IPS-15b (cell line): ENCODE data around the gene GMPR2.

Source experiments
- H3K27me3 ChIP-seq: one replicate; pipeline ENCODE4 v1.6.1; 2013; ENCODE audit warnings: low read length; ENCODE audit not compliant: control insufficient read depth, insufficient read depth
- H3K36me3 ChIP-seq: one replicate; pipeline ENCODE4 v1.6.1; 2013; ENCODE audit warnings: low read length; ENCODE audit not compliant: control insufficient read depth, insufficient read depth
- H3K4me1 ChIP-seq: one replicate; pipeline ENCODE4 v1.6.1; 2013; ENCODE audit warnings: mild to moderate bottlenecking, low read length; ENCODE audit not compliant: control insufficient read depth, insufficient read depth
- H3K4me3 ChIP-seq: one replicate; pipeline ENCODE4 v1.5.1; 2013; ENCODE audit warnings: low read depth, low read length
- H3K9ac ChIP-seq: one replicate; pipeline ENCODE4 v1.6.1; 2013; ENCODE audit warnings: low read depth, mild to moderate bottlenecking, low read length
- H3K9me3 ChIP-seq: one replicate; pipeline ENCODE4 v1.6.1; 2013; ENCODE audit warnings: mild to moderate bottlenecking, low read length; ENCODE audit not compliant: control insufficient read depth, insufficient read depth

Gene GMPR2

DNA sequence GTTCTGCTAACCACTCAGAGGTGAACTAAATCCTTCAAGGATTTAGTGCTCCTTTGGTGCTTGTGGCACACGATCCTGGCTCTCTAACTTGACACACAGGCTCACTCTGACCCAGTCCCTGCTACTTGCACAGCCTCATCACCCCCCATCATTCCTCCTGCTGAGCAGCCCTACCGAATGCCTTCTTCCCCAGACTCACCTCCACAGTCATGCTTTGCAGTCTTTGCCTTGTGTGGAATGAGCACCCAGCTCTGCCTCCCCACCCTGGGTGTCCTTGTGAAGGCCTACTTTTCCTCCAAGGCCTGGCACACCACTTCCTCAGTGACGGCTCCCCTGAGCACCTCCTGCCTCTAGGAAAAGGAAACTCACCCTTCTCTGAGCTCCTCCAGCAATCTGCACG lies 17.6 kb downstream of the GMPR2 start:
- Histone ChIP-seq H3K9me3 (no peaks in the 10 kb centered on the region), H3K27me3 (no peaks in the 10 kb centered on the region), H3K9ac (no peak overlapping the region), H3K4me3 (no peak overlapping the region), H3K36me3 (peaks cover 3% of the 10 kb centered on the region), H3K4me1 (no peaks in the 10 kb centered on the region)

DNA sequence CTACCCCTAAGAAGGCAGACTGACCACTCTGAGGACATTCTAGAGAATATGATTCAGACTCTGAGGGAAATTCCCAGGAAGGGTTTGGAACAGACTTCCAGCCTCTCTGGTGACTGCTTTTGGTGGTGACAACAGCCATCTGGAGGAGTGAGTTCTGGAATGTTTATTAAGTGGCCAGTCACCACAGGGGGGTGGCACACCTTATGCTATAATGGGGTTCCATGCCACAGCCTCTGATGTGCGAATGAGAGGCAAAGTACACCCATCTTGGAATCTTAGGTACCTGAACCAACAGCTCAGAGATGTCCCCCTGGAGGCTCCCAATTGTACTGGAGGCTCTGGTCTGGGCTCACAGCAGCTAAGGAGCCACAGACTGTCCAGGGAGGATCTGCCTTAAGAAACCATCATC lies 19.2 kb downstream of the GMPR2 start:
- no peak overlapping the region for H3K4me3 ChIP-seq
- no peak overlapping the region for H3K9ac ChIP-seq
- no peaks in the 10 kb centered on the region for H3K4me1 ChIP-seq
- H3K36me3 ChIP-seq: peaks cover 3% of the 10 kb centered on the region
- H3K27me3 ChIP-seq: no peaks in the 10 kb centered on the region
- no peaks in the 10 kb centered on the region for H3K9me3 ChIP-seq

DNA sequence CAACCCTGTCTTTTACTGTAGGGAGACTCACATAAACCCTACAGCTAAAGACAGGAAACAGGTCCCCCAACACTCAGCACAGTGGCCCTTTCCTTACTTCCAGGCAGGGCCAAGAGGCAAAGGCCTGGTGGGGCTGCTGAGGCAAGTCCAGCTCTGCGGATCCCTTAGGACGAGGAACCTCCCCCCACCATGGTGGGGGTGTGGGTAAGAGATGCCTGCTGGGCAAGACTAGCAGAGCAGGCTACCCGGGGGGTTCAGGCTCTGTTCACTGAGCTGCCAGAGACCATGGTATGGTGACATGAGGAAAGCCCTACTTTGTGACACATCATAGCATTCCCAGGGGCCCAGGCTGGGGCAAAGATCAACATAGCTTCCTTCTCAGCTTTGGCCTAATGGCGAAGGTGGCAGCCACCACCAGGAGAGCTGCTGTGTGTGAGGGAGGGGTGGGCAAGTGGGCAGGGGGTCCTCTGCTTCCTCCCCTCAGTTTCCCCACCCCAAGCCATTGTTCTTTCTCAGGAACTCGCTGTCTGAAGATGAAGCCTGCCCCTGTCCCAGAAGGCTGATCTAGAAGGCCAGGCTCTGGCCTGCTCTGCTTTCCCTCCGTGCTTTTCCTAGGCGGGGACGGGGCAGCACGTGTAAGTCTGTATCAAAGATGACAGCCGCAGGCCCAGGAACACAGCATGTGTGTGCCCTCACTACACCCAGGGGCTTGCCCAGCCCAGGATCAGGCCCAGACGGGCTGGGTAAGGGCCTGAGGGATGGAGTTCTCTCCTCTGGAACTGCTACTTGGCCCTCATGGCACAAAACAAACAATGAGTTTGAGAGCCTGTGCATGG lies 19.8 kb downstream of the GMPR2 start:
- Histone ChIP-seq H3K36me3 (peaks cover 3% of the 10 kb centered on the region), H3K4me3 (no peak overlapping the region)

DNA sequence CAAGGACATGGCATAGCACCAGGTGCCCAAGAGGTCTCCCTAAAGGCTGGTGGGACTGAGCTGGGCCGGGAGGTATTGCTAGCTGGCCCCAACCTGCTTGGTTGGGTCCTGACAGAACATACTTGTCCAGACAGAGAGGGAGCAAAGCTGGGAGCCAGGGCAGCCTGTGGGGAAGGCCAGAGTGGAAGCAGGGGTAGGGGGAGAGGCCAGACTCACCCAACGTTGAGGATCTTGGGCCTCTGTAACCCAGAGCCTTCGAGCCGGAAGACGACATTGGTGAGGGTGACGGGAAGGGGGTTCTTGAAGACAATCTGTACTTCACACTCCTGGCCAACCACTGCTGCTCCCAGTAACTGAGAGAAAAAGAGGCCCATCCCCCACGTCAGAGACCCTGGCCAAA lies 21.2 kb downstream of the GMPR2 start:
- no peak overlapping the region for H3K4me3 ChIP-seq
- H3K9me3 ChIP-seq: no peaks in the 10 kb centered on the region
- H3K9ac ChIP-seq: no peak overlapping the region
- no peaks in the 10 kb centered on the region for H3K27me3 ChIP-seq
- peaks cover 3% of the 10 kb centered on the region for H3K36me3 ChIP-seq
- H3K4me1 ChIP-seq: no peaks in the 10 kb centered on the region

More for the DNA sequence above, 19.8 kb downstream of the GMPR2 start:
- no peaks in the 10 kb centered on the region for H3K27me3 ChIP-seq
- H3K4me1 ChIP-seq: no peaks in the 10 kb centered on the region
- no peak overlapping the region for H3K9ac ChIP-seq
- H3K9me3 ChIP-seq: no peaks in the 10 kb centered on the region

DNA sequence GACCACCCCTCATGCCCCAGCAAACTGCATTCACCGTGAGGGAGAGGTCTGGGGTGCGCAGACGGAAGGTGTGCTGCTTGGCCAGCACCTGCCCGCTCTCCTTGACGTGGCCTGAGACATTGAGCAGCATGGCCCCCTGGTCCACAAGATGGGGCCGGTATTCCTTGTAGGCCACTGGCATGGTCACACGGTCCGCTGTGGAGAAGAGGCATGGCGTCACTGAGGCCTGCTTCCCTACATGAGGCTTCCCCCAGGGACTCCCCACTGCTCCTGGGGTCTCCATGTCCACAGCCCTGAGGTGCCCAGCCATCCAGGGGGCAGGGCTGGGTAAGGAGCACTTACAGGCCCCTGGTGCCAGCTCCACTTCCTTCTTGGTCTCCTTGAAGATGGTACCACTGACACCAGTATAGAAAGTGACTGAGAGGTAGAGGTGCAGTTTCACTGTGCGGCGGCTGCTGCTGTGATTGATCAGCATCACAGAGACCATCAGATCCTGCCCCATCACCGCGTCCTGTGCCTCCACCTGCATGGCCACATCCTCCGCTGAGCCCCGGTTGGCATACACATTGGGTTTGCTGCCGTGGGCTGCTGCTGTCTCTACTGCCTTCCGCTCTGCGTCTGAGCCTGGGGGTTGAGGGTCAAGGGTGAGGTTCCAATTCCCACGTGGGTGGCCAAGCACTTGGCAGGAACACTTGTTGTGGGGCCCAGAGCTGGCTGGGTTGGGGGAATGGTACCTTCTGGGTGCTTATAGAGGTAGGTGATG lies 22.1 kb downstream of the GMPR2 start:
- no peak overlapping the region for H3K4me3 ChIP-seq
- no peaks in the 10 kb centered on the region for H3K27me3 ChIP-seq
- no peak overlapping the region for H3K9ac ChIP-seq
- H3K4me1 ChIP-seq: no peaks in the 10 kb centered on the region
- no peaks in the 10 kb centered on the region for H3K9me3 ChIP-seq
- H3K36me3 ChIP-seq: peaks cover 3% of the 10 kb centered on the region

DNA sequence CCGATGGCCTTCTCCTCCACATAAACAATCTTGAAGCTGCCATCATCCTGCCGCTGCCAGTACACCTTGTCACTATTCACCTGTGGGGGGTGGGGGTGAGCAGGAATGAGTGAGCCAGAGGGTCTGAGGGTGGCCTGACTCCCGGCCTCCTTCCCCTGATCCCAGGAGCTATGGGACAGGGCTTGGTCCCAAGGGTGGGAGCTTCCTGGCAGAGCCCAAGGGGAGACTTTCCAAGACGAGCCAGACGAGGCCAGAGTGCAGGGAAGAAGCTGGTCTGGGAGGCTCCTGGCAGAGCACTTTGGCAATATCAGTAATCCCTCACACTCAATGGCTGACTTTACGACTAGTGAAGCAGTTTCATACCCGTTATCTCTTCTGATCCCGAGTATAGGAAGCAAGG lies 22.7 kb downstream of the GMPR2 start:
- no peaks in the 10 kb centered on the region for H3K27me3 ChIP-seq
- no peaks in the 10 kb centered on the region for H3K4me1 ChIP-seq
- no peak overlapping the region for H3K4me3 ChIP-seq
- H3K9me3 ChIP-seq: no peaks in the 10 kb centered on the region
- no peak overlapping the region for H3K9ac ChIP-seq
- H3K36me3 ChIP-seq: peaks cover 3% of the 10 kb centered on the region

DNA sequence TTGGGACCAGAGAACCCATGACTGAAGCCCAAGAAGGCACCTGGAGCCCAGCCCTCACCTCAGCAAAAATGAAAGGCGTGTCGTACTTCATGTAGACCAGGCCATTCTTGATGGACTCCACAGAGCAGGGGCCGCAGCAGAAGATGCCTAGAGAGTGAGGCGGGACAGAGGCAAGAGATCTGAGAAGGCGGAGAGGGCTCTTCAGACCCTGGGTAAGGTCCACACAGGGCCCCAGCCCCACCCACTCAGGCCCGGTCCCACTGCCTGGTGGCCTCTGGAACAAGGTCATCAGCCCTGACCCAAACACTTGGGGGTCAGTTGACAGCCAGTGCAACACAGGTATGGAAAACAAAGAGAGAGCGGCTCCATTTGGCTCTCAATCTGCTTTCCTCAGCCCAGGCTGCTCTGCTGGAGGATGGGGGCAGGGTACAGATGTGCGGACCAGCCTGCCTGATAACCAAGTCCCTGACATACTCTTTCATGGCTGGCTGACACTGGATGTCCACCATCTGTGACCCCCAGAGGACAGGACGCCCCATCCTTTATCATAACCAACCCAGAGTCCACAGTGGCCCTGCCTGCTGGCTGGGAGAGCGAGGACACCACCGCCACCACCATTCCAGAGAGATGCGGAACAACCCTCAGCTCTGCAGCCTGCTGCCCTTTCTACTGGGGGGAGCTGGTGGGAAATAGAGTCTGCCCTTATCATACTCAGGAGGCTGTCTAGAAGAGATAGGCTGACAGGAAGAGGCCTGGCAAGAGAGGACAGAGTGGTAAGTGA lies 23.4 kb downstream of the GMPR2 start:
- peaks cover 3% of the 10 kb centered on the region for H3K36me3 ChIP-seq
- H3K9me3 ChIP-seq: no peaks in the 10 kb centered on the region
- no peak overlapping the region for H3K9ac ChIP-seq
- H3K4me3 ChIP-seq: no peak overlapping the region
- no peaks in the 10 kb centered on the region for H3K4me1 ChIP-seq
- no peaks in the 10 kb centered on the region for H3K27me3 ChIP-seq

DNA sequence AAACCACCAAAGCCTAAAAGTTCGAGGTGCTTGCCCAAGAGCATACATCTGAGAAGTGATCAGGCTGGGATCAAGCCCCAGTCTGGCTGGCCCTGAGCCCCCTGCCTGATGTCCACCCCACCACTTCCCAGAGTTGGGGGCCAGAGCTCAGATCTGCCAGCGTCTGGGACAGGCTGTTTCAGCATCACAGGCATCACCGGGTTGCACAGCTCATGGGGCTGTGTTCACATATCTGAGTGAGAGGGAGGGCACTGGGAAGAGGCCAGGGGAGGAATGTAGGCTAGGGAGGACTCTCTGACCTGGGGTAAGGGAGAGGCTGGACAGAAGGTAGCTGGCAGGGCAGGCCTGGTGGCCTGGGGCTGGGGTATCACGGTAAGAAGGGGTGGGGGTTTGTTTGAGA lies 24.2 kb downstream of the GMPR2 start:
- Histone ChIP-seq H3K4me3 (no peak overlapping the region), H3K27me3 (no peaks in the 10 kb centered on the region), H3K9me3 (no peaks in the 10 kb centered on the region), H3K36me3 (peaks cover 3% of the 10 kb centered on the region), H3K9ac (no peak overlapping the region), H3K4me1 (no peaks in the 10 kb centered on the region)

DNA sequence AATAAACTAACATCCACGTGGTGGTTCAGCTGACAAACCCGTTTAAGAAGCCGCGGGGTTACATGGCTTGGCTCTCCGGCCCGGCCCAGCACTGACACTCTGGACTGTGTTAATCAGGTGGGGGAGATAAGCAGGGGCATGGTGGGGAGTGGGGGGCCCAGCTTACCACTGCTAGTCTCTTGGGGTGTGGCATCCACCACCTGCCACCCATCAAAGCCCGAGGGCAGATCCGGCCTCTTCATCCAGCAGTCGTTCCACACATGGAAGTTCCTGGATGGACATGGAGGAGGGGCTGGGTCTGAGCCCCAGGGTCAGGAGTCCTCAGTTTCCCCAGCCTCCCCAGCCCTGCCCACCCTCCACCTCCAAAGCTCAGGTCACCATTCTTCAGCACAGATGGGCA lies 25.4 kb downstream of the GMPR2 start:
- H3K4me1 ChIP-seq: no peaks in the 10 kb centered on the region
- H3K9ac ChIP-seq: no peak overlapping the region
- no peak overlapping the region for H3K4me3 ChIP-seq
- H3K36me3 ChIP-seq: no peaks in the 10 kb centered on the region
- H3K27me3 ChIP-seq: no peaks in the 10 kb centered on the region
- no peaks in the 10 kb centered on the region for H3K9me3 ChIP-seq

DNA sequence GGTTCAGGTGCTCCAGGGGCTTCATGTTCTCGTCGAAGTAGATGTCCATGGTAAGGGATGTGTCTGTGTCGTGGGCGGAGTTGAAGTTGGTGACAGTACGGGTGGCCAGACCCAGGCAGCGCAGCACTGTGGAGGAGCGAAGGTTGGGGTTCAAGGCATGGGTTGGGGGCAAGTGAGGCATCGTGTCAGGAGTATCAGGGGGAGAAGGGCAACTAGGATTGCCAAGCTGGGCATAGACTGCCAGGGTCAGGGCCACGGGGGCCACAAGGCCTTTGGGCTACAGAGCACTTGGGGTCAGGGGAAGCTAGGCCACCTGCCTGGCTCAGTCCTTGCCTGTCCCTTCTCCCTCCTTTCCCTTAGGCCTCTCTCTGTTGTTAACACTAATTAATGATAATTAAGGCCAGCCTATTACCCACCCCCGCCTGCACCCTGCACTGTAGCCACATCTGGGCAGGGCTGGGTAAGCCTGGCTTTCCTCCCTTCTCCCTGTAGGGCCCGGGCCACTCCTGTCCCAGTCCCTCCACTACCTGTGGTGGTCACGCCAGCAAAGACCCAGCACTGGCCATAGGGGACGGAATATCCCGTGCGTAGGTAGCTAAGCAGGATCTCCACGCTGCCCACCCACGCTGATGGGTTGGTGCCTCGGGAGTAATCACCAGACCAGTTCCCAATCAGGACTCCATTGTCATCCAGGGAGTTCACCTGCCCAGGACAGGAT lies 26.0 kb downstream of the GMPR2 start:
- Histone ChIP-seq H3K27me3 (no peaks in the 10 kb centered on the region), H3K9me3 (no peaks in the 10 kb centered on the region), H3K4me3 (no peak overlapping the region), H3K36me3 (no peaks in the 10 kb centered on the region), H3K4me1 (no peaks in the 10 kb centered on the region), H3K9ac (no peak overlapping the region)

DNA sequence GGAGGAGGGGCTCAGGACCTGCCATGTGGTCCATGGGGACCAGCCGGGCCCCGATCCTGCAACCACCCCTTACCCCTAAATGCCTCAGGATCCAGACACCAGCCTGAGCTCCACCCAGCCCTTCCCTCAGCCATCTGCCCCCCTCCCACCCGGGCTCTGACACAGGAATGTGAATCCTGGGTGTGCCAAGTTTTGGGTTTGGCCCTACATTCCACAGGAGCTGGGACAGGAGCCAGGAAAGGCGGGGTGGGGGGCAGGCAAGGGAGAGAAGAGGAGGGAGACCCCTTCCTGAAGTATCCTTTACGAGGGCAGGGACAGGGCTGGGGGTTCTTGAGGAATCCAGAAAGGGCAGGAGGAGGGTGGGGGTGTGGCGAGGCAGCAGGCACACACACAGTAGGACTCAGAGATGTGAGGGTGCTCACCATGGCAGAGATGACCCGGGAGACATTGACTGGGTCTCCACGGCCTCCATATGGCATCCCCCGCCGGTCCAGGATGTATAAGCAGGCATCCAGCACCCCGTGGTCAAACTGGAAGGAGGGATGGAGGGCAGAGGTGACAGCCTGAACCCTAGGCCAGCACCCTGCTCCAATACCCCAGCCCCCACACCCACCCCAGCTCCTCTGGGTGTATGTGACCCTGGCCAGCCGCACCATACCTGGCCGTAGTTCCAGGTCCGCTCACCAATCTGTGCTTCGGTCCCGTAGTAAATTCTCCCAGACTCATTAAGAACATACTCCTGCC lies 26.7 kb downstream of the GMPR2 start:
- H3K36me3 ChIP-seq: no peaks in the 10 kb centered on the region
- H3K9ac ChIP-seq: peak overlapping the region; percentile 37
- no peak overlapping the region for H3K4me3 ChIP-seq
- no peaks in the 10 kb centered on the region for H3K27me3 ChIP-seq
- H3K9me3 ChIP-seq: no peaks in the 10 kb centered on the region
- no peaks in the 10 kb centered on the region for H3K4me1 ChIP-seq
